Sciatic nerve (tissue), 2 donors: ENCODE data around the gene RYR2. TPM values are rescaled to one million over a fixed set of nuclear protein-coding genes. Genes with fewer than 3 reads are reported as not detected.

Experiments
- ATAC-seq: fragments of 200-7000 bp; cut with Tn5 transposase; one replicate; pipeline ENCODE4 v1.9.1; 2020; ENCODE audit warnings: mild to moderate bottlenecking, moderate library complexity
- DNase-seq: peaks from one replicate; pipeline ENCODE4 v3.0.0-alpha.2; 2020; ENCODE audit warnings: low spot score
- intact Hi-C: fragments of 100-400 bp; cut with DNase I; formaldehyde crosslinking; loops from one replicate; pipeline ENCODE4 v1.14.2; 2022
- total RNA-seq: library from RNA; stranded (reverse); fragmentation: NEBNext Ultra II Directional; extraction: Animal tissue kit (Norgen Biotek cat#: 25700); gene quantifications from one replicate; pipeline ENCODE4 v1.2.1, GENCODE V29; 2021
- donor health status: DM: no; HTN: no; CAD: no.
- donor health status: DM: no; HTN: no; CAD: no.

RYR2 gene
- total RNA-seq, 1 donor from 2014 or later: 0.49 TPM

GRCh38 chr1:237282208-237282783 is 240.3 kb downstream of the RYR2 start:
- DNase-seq (no peak), ATAC-seq (no peak)
- intact Hi-C loops: no loop called here

- intact Hi-C loops: no loop called here
- ATAC-seq: no peak
- no peak for DNase-seq
Observed at GRCh38 chr1:237287876-237288521, 246.0 kb downstream of the RYR2 start.

GRCh38 chr1:237293804-237294203 is 251.8 kb downstream of the RYR2 start:
- ATAC-seq (no peak), DNase-seq (no peak)
- intact Hi-C loops: no loop called here

- no peak for DNase-seq
- ATAC-seq: no peak
- intact Hi-C loops: no loop called here
Observed at GRCh38 chr1:237296861-237297260, 254.9 kb downstream of the RYR2 start.

GRCh38 chr1:237300642-237301041 is 258.7 kb downstream of the RYR2 start:
- intact Hi-C loops: no loop called here

GRCh38 chr1:237303929-237304328 is 261.9 kb downstream of the RYR2 start:
- intact Hi-C loops: no loop called here
- ATAC-seq (no peak), DNase-seq (no peak)

More at GRCh38 chr1:237300642-237301041, 258.7 kb downstream of the RYR2 start:
- ATAC-seq (no peak), DNase-seq (no peak)

- intact Hi-C loops: no loop called here
- no peak for DNase-seq
- ATAC-seq: no peak
Observed at GRCh38 chr1:237306726-237307125, 264.7 kb downstream of the RYR2 start.

- ATAC-seq: no peak
- DNase-seq: no peak
- intact Hi-C loops: no loop called here
Observed at GRCh38 chr1:237309595-237310118, 267.7 kb downstream of the RYR2 start.

- DNase-seq (no peak), ATAC-seq (no peak)
- intact Hi-C loops: no loop called here
Observed at GRCh38 chr1:237316352-237316751, 274.4 kb downstream of the RYR2 start.

- ATAC-seq (no peak), DNase-seq (no peak)
- intact Hi-C loops: no loop called here
Observed at GRCh38 chr1:237318748-237319147, 276.8 kb downstream of the RYR2 start.

GRCh38 chr1:237320890-237321289 is 278.9 kb downstream of the RYR2 start:
- no peak for DNase-seq
- intact Hi-C loops: no loop called here
- ATAC-seq: no peak

GRCh38 chr1:237324226-237324625 is 282.2 kb downstream of the RYR2 start:
- ATAC-seq (no peak), DNase-seq (no peak)
- intact Hi-C loops: no loop called here

GRCh38 chr1:237327061-237327460 is 285.1 kb downstream of the RYR2 start:
- intact Hi-C loops: no loop called here
- ATAC-seq: no peak

GRCh38 chr1:237340892-237341291 is 298.9 kb downstream of the RYR2 start:
- intact Hi-C loops: no loop called here
- no peak for DNase-seq
- ATAC-seq: no peak

More at GRCh38 chr1:237327061-237327460, 285.1 kb downstream of the RYR2 start:
- no peak for DNase-seq

- intact Hi-C loops: no loop called here
- DNase-seq: no peak
- no peak for ATAC-seq
Observed at GRCh38 chr1:237341391-237341790, 299.4 kb downstream of the RYR2 start.

GRCh38 chr1:237342730-237343129 is 300.7 kb downstream of the RYR2 start:
- intact Hi-C loops: no loop called here
- DNase-seq (no peak), ATAC-seq (no peak)

- intact Hi-C loops: no loop called here
- ATAC-seq: no peak
- no peak for DNase-seq
Observed at GRCh38 chr1:237352747-237353146, 310.8 kb downstream of the RYR2 start.

- intact Hi-C loops: no loop called here
- DNase-seq (no peak), ATAC-seq (no peak)
Observed at GRCh38 chr1:237353918-237354317, 311.9 kb downstream of the RYR2 start.

- DNase-seq: no peak
- no peak for ATAC-seq
- intact Hi-C loops: no loop called here
Observed at GRCh38 chr1:237355022-237355421, 313.0 kb downstream of the RYR2 start.

GRCh38 chr1:237358555-237358954 is 316.6 kb downstream of the RYR2 start:
- DNase-seq (no peak), ATAC-seq (no peak)
- intact Hi-C loops: no loop called here

GRCh38 chr1:237367758-237368157 is 325.8 kb downstream of the RYR2 start:
- intact Hi-C loops: no loop called here
- ATAC-seq (no peak), DNase-seq (no peak)
